ENCODE data around the gene CHST8.

- TF ChIP-seq, protein P1, sequence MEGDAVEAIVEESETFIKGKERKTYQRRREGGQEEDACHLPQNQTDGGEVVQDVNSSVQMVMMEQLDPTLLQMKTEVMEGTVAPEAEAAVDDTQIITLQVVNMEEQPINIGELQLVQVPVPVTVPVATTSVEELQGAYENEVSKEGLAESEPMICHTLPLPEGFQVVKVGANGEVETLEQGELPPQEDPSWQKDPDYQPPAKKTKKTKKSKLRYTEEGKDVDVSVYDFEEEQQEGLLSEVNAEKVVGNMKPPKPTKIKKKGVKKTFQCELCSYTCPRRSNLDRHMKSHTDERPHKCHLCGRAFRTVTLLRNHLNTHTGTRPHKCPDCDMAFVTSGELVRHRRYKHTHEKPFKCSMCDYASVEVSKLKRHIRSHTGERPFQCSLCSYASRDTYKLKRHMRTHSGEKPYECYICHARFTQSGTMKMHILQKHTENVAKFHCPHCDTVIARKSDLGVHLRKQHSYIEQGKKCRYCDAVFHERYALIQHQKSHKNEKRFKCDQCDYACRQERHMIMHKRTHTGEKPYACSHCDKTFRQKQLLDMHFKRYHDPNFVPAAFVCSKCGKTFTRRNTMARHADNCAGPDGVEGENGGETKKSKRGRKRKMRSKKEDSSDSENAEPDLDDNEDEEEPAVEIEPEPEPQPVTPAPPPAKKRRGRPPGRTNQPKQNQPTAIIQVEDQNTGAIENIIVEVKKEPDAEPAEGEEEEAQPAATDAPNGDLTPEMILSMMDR (conservative IDR thresholded peaks at IDR 0.05; ENCODE audit: low read depth, low read length), result no peak
- TF ChIP-seq EZH2 (IDR thresholded peaks at IDR 0.05; ENCODE audit: borderline replicate concordance, low read depth, low read length, poor library complexity, severe bottlenecking), result no peak
These were observed 97.8 kb downstream of the CHST8 start for GRCh38 chr19:33719366-33720154.

Measured in A673 (cell line).